SK-N-SH (cell line): ENCODE results near the gene C15orf61. TPM values are rescaled to one million over a fixed set of nuclear protein-coding genes. Genes with fewer than 3 reads are reported as not detected.

ENCODE experiments used
- CTCF ChIA-PET: fragments of 300-600, 350-600 bp; formaldehyde crosslinking; extraction: SDS; loops from one replicate; lab custom pipeline; 2021; lab: Yijun Ruan, JAX
- POLR2A ChIA-PET: fragments of 350-600 bp; sonication (Branson Sonifier 250); formaldehyde crosslinking; extraction: SDS; loops from one replicate; lab custom pipeline; 2020; ENCODE audit warnings: antibody characterized with exemption, inconsistent platforms; lab: Yijun Ruan, JAX
- DNase-seq: peaks from one replicate; pipeline ENCODE4 v3.0.0; 2012
- H2AFZ ChIP-seq: fragments of 200-600 bp; sonication (generic); 2 replicates; pipeline ENCODE4 v1.8.1; 2016; ENCODE audit warnings: antibody characterized with exemption, mild to moderate bottlenecking, low read depth
- H3F3A ChIP-seq: fragments of 200-600 bp; sonication (generic); replicated peaks from 2 replicates; pipeline ENCODE3; 2016; ENCODE audit warnings: antibody characterized with exemption, mild to moderate bottlenecking; ENCODE audit not compliant: insufficient read depth
- H3K27ac ChIP-seq, 2 experiments: fragments of 200-500 bp in 1 of 2; fragments of 200-600 bp in 1 of 2; sonication (Bioruptor generic) in 1 of 2; sonication (generic), shearing (Covaris generic) in 1 of 2; 2 replicates each; pipeline versions ENCODE4 v1.5.1 to v1.6.1; 2014 to 2016; ENCODE audit warnings: low read depth in 2 of 2, inconsistent platforms in 1 of 2, low read length in 1 of 2, mild to moderate bottlenecking in 1 of 2, mixed read lengths in 1 of 2
- H3K27me3 ChIP-seq: fragments of 200-600 bp; sonication (generic), shearing (Covaris generic); 2 replicates; pipeline ENCODE4 v1.6.1; 2016; ENCODE audit warnings: mixed run types; ENCODE audit not compliant: insufficient read depth
- H3K36me3 ChIP-seq, 2 experiments: fragments of 200-500 bp in 1 of 2; fragments of 200-600 bp in 1 of 2; sonication (Bioruptor generic) in 1 of 2; sonication (generic) in 1 of 2; replicated peaks in 1 of 2; 2 replicates each; pipeline versions ENCODE3 to v1.5.1; 2014 to 2016; ENCODE audit warnings: low read length in 1 of 2, mild to moderate bottlenecking in 1 of 2; ENCODE audit not compliant: insufficient read depth in 2 of 2, control insufficient read depth in 1 of 2
- H3K4me1 ChIP-seq, 2 experiments: fragments of 200-500 bp in 1 of 2; fragments of 200-600 bp in 1 of 2; sonication (Bioruptor generic) in 1 of 2; sonication (generic), shearing (Covaris generic) in 1 of 2; 2 replicates each; pipeline versions ENCODE4 v1.5.1 to v1.6.1; 2014 to 2016; ENCODE audit warnings: low read depth in 1 of 2, low read length in 1 of 2, mixed run types in 1 of 2; ENCODE audit not compliant: insufficient read depth in 2 of 2, control insufficient read depth in 1 of 2
- H3K4me2 ChIP-seq: fragments of 200-600 bp; sonication (generic), shearing (Covaris generic); 2 replicates; pipeline ENCODE4 v1.6.1; 2017; ENCODE audit warnings: mixed run types
- H3K4me3 ChIP-seq, 2 experiments: fragments of 200-500 bp in 1 of 2; fragments of 200-600 bp in 1 of 2; sonication (Bioruptor generic) in 1 of 2; sonication (generic), shearing (Covaris generic) in 1 of 2; 2 replicates each; pipeline versions ENCODE4 v1.5.1 to v1.8.1; 2014 to 2016; ENCODE audit warnings: low read depth in 2 of 2, inconsistent platforms in 1 of 2, low read length in 1 of 2, mild to moderate bottlenecking in 1 of 2, mixed read lengths in 1 of 2, moderate library complexity in 1 of 2
- H3K79me2 ChIP-seq: fragments of 200-600 bp; sonication (generic); 2 replicates; pipeline ENCODE4 v1.8.1; 2017; ENCODE audit warnings: mild to moderate bottlenecking; ENCODE audit not compliant: insufficient read depth
- H3K9ac ChIP-seq: fragments of 200-600 bp; sonication (generic); 2 replicates; pipeline ENCODE4 v1.6.1; 2017; ENCODE audit warnings: mixed run types
- H3K9me2 ChIP-seq: fragments of 200-600 bp; sonication (generic); 2 replicates; pipeline ENCODE4 v1.6.1; 2017; ENCODE audit warnings: mixed run types
- H3K9me3 ChIP-seq: fragments of 200-600 bp; sonication (generic); 2 replicates; pipeline ENCODE4 v1.6.1; 2017; ENCODE audit warnings: mixed run types, mild to moderate bottlenecking, moderate library complexity
- H4K20me1 ChIP-seq: fragments of 200-600 bp; sonication (generic); 2 replicates; pipeline ENCODE4 v1.6.1; 2017; ENCODE audit warnings: mild to moderate bottlenecking, mixed run types; ENCODE audit not compliant: insufficient read depth
- FOSL2 ChIP-seq: IDR thresholded peaks from 2 replicates; pipeline ENCODE4 v1.4.0; 2012; ENCODE audit warnings: low read depth, mild to moderate bottlenecking, moderate library complexity, borderline replicate concordance
- FOXJ3 ChIP-seq: sonication (generic); formaldehyde crosslinking; IDR thresholded peaks from 2 replicates; pipeline ENCODE4 v1.5.1; 2020; ENCODE audit warnings: mild to moderate bottlenecking, missing genetic modification reagents
- FOXM1 ChIP-seq: IDR thresholded peaks from 2 replicates; pipeline ENCODE4 v1.4.0; 2012; ENCODE audit warnings: low read depth, mild to moderate bottlenecking
- JUND ChIP-seq: IDR thresholded peaks from 2 replicates; pipeline ENCODE4 v1.4.0; 2012
- NFIC ChIP-seq: IDR thresholded peaks from 2 replicates; pipeline ENCODE4 v1.4.0; 2012; ENCODE audit warnings: borderline replicate concordance
- PBX3 ChIP-seq: IDR thresholded peaks from 2 replicates; pipeline ENCODE4; 2012
- RXRA ChIP-seq: IDR thresholded peaks from 2 replicates; pipeline ENCODE4 v1.4.0; 2012; ENCODE audit warnings: low read depth, mild to moderate bottlenecking, borderline replicate concordance
- TAF1 ChIP-seq: IDR thresholded peaks from 2 replicates; pipeline ENCODE4 v1.6.1; 2012; ENCODE audit warnings: low read depth, mild to moderate bottlenecking, low read length, moderate library complexity, borderline replicate concordance
- TCF12 ChIP-seq: IDR thresholded peaks from 2 replicates; pipeline ENCODE4 v1.4.0; 2012
- TEAD4 ChIP-seq: IDR thresholded peaks from 2 replicates; pipeline ENCODE4 v1.4.0; 2012; ENCODE audit warnings: mild to moderate bottlenecking, borderline replicate concordance; ENCODE audit not compliant: insufficient read depth
- YY1 ChIP-seq: IDR thresholded peaks from 2 replicates; pipeline ENCODE4 v1.4.0; 2012; ENCODE audit warnings: low read depth, mild to moderate bottlenecking
- whole genome bisulfite sequencing: methylation state at CpG from one replicate; pipeline ENCODE4 v1.1.6; 2017; ENCODE audit warnings: low lambda C conversion rate; 5-methylcytosine and 5-hydroxymethylcytosine counted together
- polyA plus RNA-seq, 3 experiments: library from polyadenylated mRNA; depleted of rRNA; stranded (reverse); fragments of >200 nt; gene quantifications; 2 replicates each; pipeline ENCODE4 v1.2.3, GENCODE V29; 2012

Gene C15orf61
- polyA plus RNA-seq, 1 of the 3 experiments (the other 2 are of a cell fraction) = 4.0 TPM

DNA sequence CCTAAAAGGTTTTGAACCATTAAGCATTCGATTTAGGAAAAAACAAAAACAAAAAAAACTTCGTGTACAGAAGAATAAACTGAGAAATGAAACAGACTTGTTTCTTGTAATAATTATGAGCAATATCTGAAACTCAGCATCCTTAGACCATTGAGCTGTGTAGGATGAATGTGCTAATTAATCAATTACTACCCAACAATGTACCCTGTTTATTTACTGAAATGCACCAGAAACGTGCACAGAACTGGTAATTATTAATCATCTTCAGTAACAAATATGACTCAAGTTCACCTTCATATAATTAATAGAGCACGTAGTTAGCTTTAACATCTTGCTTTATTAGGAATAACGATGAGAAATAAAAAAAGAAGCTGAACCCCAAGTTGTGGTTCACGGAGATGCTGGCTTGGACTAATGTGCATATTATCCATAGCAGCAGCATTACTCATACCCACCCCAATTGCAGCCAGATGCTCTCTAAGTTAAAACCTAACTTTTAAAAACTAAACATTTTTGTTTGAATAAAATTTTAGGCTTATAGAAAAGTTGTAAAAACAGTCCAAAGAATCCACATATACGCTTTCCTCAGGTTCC is 10.2 kb upstream of the C15orf61 start:
- 54% methylated on average over 7 of the region's 7 CpGs for WGBS
- Histone ChIP-seq H3F3A (peaks cover 14% of the 10 kb centered on the region), H3K9me2 (no peaks in the 10 kb centered on the region), H3K27ac (peak overlapping the region; percentile 64 to 69; a peak in 3 of 4 replicates), H3K9me3 (no peaks in the 10 kb centered on the region), H4K20me1 (no peaks in the 10 kb centered on the region), H2AFZ (peak overlapping the region; percentile 68; the same call in 1 of the 2 replicates), H3K9ac (no peak overlapping the region), H3K36me3 (peaks cover 0 to 9% of the 10 kb centered on the region in 2 experiments), H3K79me2 (no peaks in the 10 kb centered on the region), H3K4me2 (peak overlapping the region; percentile 45), H3K4me1 (peaks cover 0 to 12% of the 10 kb centered on the region in 2 experiments; a peak in 1 of 4 replicates), H3K4me3 (no peak overlapping the region), H3K27me3 (no peaks in the 10 kb centered on the region)
- DNase-seq = no peak
- ChIA-PET POLR2A (no interaction called here), CTCF (interaction anchor here (1.0 to 2.1 kb wide), 2 partner anchors 11 to 53 kb away, joined by 3 to 8 read pairs; no protein-coding TSS in a partner anchor)
- TF ChIP-seq TCF12 (peak; percentile 92), NFIC (peak; percentile 17; the same call in 1 of the 2 replicates), FOXJ3 (CRISPR knock-in tag) (no peak), TEAD4 (peak; percentile 82), TAF1 (no peak), JUND (peak; percentile 92), PBX3 (0 out of 2 replicates have a peak, but pooled peaks have one; percentile 14), FOSL2 (peak; percentile 82), RXRA (0 out of 2 replicates have a peak, but pooled peaks have one; percentile 18)

DNA sequence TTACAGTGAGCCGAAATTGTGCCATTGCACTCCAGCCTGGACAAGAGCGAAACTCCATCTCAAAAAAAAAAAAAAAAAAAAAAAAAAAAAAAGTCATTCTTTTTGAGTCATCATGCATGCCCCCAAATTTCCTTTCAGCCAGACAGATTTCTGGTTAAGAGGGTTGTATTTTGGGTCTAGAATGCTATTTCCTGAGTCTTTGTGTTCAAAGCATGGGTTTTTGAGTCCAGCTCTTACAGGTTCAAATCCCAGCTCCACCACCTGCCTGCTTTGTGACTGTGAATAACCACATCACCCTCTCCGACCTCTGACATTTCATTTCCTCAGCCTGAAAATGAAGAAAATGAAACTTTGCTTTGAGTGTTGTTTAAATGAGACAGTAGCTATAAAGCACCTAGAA is 9.3 kb upstream of the C15orf61 start:
- no peak overlapping the region for H3K4me2 ChIP-seq
- no peak overlapping the region for H2AFZ ChIP-seq
- H3K9me3 ChIP-seq = no peaks in the 10 kb centered on the region
- no peaks in the 10 kb centered on the region for H3K79me2 ChIP-seq
- peak overlapping the region in 1 of 2 experiments; percentile 69; a peak in 3 of 4 replicates for H3K27ac ChIP-seq
- H3K4me1 ChIP-seq = peaks cover 0 to 12% of the 10 kb centered on the region in 2 experiments; a peak in 1 of 4 replicates
- H4K20me1 ChIP-seq = no peaks in the 10 kb centered on the region
- H3K9me2 ChIP-seq = no peaks in the 10 kb centered on the region
- POLR2A ChIA-PET = no interaction called here
- H3K9ac ChIP-seq = no peak overlapping the region
- CTCF ChIA-PET = interaction anchor here (0.8 to 2.1 kb wide), 2 partner anchors 54 to 272 kb away, joined by 3 to 8 read pairs; no protein-coding TSS in a partner anchor
- no peak overlapping the region for H3K4me3 ChIP-seq
- no peaks in the 10 kb centered on the region for H3K27me3 ChIP-seq
- peaks cover 14% of the 10 kb centered on the region for H3F3A ChIP-seq
- no peak for DNase-seq
- peaks cover 0 to 9% of the 10 kb centered on the region in 2 experiments for H3K36me3 ChIP-seq
- WGBS = 96% methylated on average over 3 of the region's 3 CpGs
- 0 out of 2 replicates have a peak, but pooled peaks have one; percentile 4 for TF ChIP-seq FOXM1
- TF ChIP-seq YY1 = no peak
